GM18870 (cell line): ENCODE data around the gene PCP4L1.
"Not testable (repeated sequence)": the region's sequence is repeated elsewhere in the genome, so short reads cannot be mapped to it uniquely, and the experiment has no call there.

Experiments used
- ATAC-seq: cut with Tn5 transposase; IDR thresholded peaks from one replicate; pipeline ENCODE4 v1.9.1; 2021; ENCODE audit warnings: moderate library complexity; ENCODE audit not compliant: unreplicated experiment

PCP4L1 gene

DNA sequence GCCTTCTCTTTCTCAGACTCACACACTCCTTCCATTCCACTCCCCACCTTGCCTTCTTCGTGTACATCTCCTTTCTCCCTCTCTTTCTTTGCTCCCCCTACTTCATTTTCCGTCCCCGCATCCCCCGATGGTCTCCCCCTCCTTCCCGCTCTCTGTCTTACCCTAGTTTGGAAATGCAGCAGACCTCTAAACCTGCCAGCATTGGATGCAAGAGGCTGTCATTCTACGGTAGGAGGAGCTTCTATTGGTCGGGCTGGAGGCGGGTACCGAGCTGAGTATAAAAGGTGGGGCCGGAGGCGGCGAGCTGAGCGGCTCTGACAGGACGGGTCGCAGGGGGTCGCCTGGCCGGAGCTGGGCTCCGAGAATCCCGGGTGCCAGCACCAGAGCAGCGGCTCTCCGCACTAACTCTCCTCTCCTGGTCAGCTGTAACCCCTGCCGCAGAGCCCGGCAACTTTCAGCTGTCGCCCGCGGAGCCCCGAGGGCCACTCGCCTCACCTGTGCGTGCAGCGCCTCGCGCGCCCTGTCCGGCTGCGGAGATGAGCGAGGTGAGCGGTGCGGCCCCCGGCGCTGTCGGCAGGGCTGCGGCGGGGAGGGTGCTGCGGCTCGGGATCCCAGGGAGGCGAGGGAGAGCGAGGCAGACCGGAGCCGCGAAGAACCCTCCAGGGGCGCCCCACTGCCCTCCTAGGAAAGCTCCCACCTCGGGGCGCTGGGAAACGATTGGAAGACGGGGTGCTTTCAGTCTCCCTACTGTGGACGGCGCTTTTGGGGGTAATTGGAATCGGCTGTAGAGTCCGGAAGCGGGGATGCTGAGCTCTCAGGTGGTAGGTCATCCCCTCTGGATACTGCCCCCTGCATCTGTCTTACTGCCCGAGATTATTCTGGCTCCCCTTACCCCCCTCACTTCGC lies at the start of gene PCP4L1:
Gene PCP4L1 (plus strand): TSS at position 307 of the 906 bp plus-strand sequence. CDS start 230 bp downstream, at position 537.
- no peak for ATAC-seq

DNA sequence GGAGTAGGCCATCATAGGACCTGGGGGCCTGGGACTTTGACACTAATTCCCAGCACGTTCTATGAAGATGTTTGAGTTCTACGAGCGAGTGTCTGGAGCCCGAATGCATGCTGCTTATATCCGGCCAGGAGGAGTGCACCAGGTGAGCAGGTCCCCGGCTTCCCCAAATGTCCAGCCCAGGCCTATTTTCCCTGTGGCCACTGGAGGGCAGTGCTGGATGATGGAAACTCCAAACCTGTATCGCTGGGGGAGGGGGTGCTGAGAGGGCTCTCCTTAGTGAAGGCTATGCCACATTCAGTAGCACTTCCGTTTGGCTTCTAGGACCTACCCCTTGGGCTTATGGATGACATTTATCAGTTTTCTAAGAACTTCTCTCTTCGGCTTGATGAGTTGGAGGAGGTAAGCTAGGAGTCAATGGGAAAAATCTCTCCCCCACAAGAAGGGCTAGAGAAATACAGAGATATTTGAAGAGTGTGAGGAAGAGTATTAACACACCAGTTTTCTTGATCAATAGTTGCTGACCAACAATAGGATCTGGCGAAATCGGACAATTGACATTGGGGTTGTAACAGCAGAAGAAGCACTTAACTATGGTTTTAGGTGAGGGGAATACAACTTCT lies 48.6 kb upstream of the PCP4L1 start:
- no peak for ATAC-seq

DNA sequence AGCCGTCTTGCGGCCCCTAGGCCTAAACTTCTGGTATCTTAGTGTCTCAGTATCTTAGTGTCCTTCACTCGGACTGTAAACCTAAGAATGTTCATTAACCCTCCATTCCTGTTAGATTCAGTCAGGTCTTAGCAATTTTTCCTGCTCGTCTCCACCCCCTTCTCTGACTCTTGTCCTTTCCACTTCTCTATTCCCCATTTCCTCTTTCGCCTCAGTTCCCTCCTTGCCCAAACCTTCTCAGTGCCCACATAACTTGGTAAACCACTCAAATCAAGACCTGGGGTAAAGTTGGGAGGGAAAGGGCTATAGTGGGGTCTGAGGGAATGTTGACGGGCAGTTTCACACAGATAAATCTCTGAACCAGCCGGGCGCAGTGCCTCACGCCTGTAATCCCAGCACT lies 44.2 kb upstream of the PCP4L1 start:
- no peak for ATAC-seq

DNA sequence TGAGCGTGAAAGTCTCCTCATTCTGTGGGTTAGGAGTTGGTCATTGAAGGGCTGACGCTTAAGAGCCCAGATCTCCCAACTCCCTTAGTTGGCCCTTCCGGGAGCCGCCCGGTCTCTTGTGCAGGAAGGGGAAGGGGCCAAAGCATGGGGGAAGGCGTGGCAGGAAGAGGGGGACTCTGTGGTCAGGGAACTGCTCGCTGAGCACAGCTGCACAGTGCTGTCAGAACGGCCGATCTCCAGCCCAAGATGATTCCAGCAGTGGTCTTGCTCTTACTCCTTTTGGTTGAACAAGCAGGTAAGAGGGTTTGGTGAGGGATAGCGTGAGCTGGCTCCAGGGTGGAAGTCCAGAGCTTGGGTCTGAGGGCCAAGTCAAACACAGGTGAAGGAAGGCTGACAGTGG lies 43.5 kb upstream of the PCP4L1 start, which contains the start of gene FCER1G:
Gene FCER1G (plus strand): TSS at position 220 of the 400 bp plus-strand sequence. CDS start 27 bp downstream, at position 247.
- ATAC-seq, result no peak

DNA sequence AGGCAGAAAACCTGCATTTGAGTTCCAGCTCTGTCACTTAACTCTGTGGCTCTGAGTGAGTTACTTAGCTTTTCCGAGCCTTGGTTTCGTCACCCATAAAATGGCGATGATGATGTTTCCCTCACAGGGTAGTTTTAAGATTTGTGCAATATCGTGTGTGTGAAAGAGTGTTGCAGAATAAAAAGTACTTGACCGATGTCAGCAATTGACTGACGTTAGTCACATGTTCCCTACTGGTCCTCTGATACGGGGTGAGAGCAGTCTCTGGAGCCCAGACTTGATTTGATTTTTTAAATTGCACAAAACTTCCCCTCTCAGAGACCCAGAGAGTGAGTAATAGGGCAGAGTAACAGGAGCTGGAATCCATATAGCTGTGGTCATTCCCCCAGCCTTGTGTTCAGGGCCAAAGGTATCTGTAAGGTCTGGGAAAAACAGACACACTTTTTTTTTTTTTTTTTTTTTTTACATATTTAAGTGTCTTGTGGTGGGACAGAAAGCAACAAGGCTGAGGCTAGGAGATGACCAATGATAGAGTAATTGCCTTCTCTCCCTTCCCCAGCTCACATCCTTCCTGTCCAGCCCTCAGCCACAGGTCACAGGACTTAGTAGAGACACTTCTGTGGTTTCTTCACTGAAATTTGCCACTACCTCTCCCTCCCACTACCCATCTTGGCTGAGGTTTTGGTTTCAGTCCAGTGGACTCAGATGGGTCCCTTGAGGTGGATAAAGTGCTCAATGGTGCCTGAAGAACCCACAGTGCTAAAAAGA lies 41.4 kb upstream of the PCP4L1 start:
- ATAC-seq, result peak; percentile 79

DNA sequence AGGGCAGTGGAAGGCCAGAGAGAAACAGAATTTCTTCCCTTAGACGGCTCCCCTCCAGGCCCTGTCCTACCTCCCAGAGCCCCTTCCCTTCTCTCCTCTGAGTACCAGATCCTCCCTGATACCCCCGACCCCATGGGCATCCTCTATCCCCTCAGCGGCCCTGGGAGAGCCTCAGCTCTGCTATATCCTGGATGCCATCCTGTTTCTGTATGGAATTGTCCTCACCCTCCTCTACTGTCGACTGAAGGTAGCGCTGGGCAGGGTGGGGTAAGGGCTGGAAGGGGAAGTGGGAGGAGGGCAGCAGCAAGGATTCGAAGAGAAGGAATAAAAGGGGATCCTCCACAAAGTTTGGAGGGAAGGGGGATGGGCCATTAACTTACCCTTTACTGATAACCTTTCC lies 40.7 kb upstream of the PCP4L1 start:
- ATAC-seq, result no peak

DNA sequence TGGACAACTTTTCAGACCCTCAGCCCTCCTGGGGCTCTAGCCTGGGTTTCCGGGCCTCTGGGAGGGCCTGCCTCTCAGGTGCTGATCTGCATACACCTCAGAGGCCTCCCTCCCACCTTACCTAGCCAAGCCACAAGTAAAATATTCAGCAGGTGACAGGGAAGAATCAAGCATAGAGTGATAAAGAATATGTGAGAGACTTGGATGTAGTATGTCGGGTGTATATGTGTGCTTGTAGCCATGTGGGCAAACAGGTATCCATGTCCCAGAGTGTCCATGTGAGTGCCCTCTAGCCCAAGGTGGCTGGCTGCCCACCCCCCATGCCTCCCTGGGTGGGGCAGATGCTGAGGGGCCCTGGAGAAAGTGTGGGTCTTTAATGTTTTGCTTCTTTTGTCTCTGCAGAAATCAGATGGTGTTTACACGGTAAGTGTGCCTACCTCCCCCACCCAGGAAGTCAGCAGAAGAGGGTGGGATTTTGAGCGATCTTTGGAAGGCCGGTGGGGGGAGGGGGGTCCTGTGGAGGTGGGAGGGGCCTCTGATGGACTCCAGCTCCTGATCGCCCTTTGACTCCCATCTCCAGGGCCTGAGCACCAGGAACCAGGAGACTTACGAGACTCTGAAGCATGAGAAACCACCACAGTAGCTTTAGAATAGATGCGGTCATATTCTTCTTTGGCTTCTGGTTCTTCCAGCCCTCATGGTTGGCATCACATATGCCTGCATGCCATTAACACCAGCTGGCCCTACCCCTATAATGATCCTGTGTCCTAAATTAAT lies 40.1 kb upstream of the PCP4L1 start:
- ATAC-seq, result no peak

DNA sequence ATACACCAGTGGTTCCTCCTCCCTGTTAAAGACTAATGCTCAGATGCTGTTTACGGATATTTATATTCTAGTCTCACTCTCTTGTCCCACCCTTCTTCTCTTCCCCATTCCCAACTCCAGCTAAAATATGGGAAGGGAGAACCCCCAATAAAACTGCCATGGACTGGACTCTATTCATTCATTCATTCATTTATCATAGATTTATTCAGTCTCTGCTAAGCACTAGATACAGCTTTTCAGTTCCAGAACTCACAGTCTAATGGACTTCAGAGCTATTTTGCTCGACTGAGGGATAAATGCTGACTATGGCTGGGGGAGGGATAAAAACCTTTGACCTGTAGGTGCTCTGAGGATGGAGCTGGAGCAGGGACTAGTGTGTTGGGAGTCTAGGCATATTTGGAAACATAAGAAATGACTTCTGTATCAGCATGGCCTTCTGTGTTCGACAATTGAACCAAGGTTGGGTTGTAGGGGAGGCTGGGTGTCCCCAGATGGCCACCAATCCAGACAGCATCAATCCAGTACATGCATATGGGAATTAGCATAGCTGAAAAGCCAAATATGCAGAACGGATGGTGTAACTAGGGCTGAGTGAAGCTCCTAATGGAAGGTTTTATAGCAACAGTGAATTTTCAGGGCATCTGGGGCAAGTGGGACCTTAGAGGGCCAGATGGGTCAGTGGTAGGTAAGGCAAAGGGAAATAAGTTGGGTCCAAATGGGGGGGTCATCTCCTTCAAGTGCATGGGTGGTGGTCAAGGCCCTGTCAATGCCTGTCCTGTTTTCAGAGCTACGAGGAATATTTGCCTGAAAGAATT lies 39.3 kb upstream of the PCP4L1 start:
- no peak for ATAC-seq

DNA sequence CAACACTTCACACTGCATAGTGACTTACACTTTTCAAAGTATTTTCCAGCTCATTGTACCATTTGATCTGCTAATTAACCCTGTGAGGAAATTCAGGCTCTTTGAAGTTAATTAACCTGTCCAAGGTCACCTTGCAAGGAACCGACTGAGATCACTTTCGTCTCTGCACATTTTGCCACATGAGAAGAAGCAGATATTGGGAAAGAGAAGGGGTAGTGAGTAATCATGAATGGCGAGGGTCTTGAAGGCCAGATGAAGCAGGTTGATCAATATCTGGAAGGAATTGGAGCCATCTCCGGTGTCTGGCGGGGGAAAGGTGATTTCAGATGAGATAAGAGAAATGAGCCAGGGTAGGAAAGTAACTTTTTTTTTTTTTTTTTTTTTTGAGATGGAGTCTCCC lies 38.5 kb upstream of the PCP4L1 start:
- ATAC-seq, result no peak

DNA sequence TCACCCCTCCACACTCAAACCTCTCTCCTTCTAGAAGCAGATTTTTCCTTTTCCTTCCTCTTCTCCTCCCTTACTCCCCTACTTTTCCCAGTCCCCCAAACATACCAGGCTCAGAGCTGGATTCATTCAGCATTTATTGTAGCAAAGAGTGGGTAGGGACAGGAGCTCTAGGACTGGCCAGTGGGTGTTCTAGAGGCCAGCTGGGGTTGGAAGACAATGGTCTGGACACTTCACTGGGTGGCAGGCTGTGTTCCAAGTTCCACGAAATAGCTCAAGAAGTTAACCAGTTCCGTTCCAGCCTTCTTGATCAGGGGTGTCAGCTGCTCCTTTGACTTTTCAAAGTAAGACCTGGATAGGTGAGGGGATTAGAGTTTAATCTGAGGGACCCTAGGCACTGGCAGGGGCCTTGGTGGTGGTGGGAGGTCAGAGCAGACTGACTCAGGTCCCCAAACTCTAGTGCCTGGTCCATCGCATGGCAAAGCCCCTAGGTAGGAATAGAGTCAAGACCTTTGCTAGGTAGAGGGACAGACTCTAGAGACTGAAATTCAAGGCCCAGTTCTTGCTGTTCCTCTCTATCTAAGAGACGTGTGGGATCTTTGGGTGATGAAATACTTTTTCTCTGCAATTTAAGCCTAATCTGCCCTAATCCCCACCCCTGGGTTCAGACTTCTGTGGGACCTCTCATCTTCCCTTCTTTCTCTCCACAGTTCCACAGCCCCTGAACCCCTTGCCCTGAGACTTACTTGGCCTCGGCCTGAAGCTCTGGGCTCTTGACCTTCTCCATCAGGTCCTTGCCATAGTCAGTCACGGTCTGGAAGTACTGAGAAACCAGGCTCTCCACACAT lies 36.1 kb upstream of the PCP4L1 start:
- no peak for ATAC-seq

DNA sequence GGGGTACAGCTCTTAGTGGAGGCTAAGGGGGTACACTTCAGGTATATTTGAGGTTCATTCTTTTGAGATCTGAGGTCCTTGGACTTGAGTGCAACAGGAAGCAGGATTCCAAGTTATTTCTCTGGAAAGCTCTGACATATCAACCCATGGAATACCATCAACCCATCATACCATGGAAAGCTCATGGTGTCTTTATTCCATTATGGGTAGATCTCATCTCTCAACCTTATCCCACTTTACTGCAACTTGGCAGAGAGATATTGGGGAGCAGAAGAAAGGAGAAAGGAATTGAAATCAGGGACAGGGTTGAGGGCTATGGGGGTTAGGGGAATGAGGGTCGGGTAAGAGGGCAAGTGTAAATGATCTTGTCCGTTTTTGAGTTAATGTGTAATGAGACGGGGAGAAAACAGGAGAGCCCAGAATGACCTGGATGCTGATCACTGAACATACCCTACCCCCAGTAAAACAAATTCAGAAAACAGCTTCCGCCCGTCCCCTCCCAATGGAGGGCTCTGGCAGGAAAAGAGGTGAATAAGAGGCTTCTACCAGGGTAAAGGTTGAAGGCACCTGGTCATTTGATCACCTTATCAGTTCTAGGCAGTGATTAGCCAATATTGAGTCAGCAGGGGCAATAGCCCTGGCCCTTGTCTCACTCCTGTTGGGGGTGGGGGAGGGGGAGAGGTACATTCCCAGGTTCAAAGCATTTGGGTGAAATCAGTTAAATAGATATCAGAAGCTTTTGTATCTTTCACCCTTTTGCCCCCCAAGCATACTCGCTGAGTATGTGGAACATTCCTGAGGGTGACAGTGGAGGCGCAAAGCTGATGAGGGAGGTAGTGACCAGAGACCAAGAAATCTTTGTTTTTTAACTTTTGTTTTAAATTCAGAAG lies 34.5 kb upstream of the PCP4L1 start:
- no peak for ATAC-seq

DNA sequence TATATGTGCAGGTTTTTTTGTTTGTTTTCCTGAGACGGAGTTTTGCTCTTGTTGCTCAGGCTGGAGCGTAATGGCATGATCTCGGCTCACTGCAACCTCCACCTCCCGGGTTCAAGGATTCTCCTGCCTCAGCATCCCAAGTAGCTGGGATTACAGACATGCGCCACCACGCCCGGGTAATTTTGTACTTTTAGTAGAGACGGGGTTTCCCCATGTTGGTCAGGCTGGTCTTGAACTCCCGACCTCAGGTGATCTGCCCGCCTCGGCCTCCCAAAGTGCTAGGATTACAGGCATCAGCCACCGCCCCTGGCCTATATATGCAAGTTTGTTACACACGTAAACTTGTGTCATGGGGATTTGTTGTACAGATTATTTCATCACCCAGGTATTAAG lies 33.9 kb upstream of the PCP4L1 start:
- not testable (repeated sequence) for ATAC-seq

DNA sequence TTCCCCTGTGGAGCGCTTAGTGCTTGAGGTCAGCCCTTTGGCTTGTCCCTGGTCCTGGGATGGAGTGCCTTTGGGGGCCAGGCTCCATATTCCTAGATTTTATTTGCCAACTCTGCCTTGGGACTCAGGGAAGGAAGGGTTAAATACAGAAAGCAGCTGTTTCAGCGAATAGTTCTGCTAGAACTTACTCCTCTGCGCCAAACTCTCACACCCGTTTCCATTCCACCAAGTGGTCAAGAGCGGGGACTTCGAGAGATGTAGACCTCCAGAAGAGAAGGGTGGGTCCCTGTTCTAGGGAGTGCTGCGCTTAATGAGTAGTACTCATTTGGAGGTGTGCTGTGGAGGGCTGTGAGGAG lies 33.4 kb upstream of the PCP4L1 start:
- no peak for ATAC-seq

DNA sequence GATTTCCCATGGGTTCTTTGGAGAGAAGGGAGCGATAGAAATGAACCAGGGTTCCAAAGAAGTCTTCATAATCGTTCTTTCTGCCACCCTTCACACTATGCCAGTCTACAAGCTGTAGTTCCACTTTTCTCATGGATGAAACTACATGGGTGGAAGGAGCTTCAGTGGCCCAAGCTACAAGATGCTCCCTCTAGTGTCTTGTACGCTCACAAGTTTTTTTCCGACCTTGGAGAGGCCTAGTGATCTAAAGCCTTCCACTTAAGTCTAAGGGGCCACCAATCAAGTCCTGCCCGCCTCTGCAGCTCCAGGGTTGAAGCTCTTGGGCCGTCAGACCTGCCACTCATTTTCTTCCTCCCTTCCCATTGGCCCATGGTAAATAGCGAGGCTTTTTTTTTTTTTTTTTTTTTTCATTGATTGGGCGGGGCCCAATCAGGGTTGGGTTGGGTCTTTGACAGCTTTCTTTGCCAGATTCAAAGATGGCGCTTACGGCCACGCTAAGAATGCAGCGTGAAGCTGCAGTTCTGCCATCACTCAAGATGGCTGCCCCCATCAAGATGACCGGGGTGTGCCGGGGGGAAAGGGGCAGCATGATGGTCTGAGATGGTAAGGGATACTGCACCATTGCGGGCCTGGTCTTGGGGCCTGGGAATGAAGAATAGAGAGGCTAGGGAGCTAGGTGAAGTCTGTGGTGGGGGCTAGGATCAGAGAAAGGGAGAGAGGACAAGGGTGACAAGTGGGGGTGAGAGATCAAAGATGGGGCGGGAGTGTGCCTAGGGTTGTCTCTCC lies 32.8 kb upstream of the PCP4L1 start, which contains the start of gene TOMM40L:
Gene TOMM40L (plus strand): TSS at position 527 of the 786 bp plus-strand sequence. CDS start 430 bp downstream, outside the sequence.
- peak; percentile 94 for ATAC-seq

DNA sequence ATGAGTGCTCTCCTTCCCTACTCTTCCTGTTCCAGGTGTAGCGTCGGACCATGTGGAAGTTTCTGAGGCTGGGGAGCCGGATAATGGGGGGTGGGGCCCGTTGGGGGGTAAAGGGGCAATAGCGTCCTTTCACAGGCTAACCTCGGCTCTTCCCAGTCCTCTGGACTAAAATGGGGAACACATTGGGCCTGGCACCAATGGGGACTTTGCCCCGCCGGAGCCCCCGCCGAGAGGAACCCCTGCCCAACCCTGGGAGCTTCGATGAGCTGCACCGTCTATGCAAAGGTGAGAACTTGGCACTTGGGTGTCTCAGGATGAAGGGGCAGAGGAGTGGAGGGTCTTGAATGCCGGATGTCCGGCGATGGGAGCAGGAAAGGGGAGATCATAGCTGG lies 32.2 kb upstream of the PCP4L1 start:
- ATAC-seq, result no peak

DNA sequence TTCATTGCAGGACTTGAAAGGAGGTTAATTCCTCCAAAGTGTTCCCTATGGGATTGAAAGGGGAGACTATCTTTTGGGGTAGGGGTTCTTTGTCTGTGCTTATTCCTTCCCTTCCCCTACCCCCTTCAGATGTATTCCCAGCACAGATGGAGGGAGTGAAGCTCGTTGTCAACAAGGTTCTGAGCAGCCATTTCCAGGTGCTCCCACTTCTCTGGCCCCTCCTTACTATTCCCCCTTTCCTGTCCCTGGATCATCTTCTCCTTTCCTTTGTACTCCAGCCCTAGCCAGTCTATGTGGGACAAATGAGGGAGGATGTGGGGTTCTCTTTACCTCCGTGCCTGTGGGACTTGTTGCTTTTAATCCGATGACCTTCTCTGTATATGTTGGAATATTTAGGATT lies 31.8 kb upstream of the PCP4L1 start:
- ATAC-seq, result no peak

DNA sequence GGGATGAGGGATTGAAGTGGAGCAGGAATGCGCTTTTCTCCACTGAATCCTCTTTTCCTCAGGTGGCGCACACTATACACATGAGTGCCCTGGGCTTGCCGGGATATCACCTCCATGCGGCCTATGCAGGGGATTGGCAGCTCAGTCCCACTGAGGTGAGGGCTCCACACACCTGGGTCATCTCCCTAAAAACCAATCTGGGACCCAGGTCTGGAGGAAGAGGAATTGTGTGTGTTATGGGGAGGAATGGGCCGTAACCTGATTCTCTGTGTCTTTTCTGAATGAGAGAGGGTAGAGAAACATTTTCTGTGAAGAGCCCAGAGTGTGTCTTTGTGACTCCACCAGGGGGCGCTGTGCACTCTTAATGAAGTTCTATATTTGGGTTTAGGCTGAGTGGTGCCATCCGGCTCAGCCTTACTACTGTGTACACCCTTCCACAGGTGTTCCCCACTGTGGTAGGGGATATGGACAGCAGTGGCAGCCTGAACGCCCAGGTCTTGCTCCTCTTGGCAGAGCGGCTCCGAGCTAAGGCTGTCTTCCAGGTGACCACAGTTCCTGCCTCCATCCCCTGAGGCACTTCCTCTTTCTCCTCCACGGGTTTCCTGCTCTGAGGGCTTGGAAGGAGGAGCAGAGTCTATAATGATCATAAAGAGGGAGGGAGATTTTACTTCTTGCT lies 31.2 kb upstream of the PCP4L1 start:
- no peak for ATAC-seq
